PC-9 (cell line): ENCODE data around the gene EFCAB9. TPM values are rescaled to one million over a fixed set of nuclear protein-coding genes. Genes with fewer than 3 reads are reported as not detected.

Experiments
- BruUV-seq: library from RNA; stranded (reverse); fragments of 400-500 nt; replicated peaks from 2 replicates; lab custom pipeline; 2021; lab: Mats Ljungman, UMichigan
- CTCF ChIA-PET: fragments of 300-600 bp; sonication (Branson Sonifier 250); formaldehyde crosslinking; loops from one replicate; lab custom pipeline; 2022; ENCODE audit warnings: antibody characterized with exemption; lab: Charles Lee
- POLR2A ChIA-PET: fragments of 300-600 bp; sonication (Branson Sonifier 250); formaldehyde crosslinking; loops from one replicate; lab custom pipeline; 2022; ENCODE audit warnings: antibody characterized with exemption; ENCODE audit not compliant: unreplicated experiment; lab: Charles Lee
- DNase-seq, 2 experiments: peaks; one replicate each; pipeline versions ENCODE4 v3.0.0 to v3.0.0-alpha.2; 2015 to 2022; ENCODE audit warnings: mixed read lengths in 1 of 2
- H2AFZ ChIP-seq: fragments of 200-600 bp; sonication (generic); 2 replicates; pipeline ENCODE4 v1.8.1; 2017; ENCODE audit warnings: antibody characterized with exemption
- H3F3A ChIP-seq: fragments of 200-600 bp; sonication (generic); 2 replicates; pipeline ENCODE4 v1.8.1; 2017; ENCODE audit warnings: antibody characterized with exemption, mild to moderate bottlenecking, low read depth; ENCODE audit not compliant: insufficient read depth
- H3K27ac ChIP-seq: fragments of 200-600 bp; sonication (generic); 2 replicates; pipeline ENCODE4 v1.6.1; 2016; ENCODE audit warnings: mixed run types
- H3K27me3 ChIP-seq: fragments of 200-600 bp; sonication (generic); 2 replicates; pipeline ENCODE4 v1.6.1; 2016; ENCODE audit warnings: low read depth, mixed run types; ENCODE audit not compliant: insufficient read depth
- H3K36me3 ChIP-seq: fragments of 200-600 bp; sonication (generic); 2 replicates; pipeline ENCODE4 v1.6.1; 2016; ENCODE audit warnings: low read depth, mixed run types
- H3K4me1 ChIP-seq: fragments of 200-600 bp; sonication (generic); replicated peaks from 2 replicates; pipeline ENCODE4 v1.6.1; 2016; ENCODE audit warnings: mixed run types; ENCODE audit not compliant: insufficient read depth
- H3K4me2 ChIP-seq: fragments of 200-600 bp; sonication (generic); 2 replicates; pipeline ENCODE4 v1.6.1; 2017; ENCODE audit warnings: mixed run types
- H3K4me3 ChIP-seq: fragments of 200-600 bp; sonication (generic); 2 replicates; pipeline ENCODE4 v1.6.1; 2016; ENCODE audit warnings: mixed run types
- H3K79me2 ChIP-seq: fragments of 200-600 bp; sonication (generic); 2 replicates; pipeline ENCODE4 v1.6.1; 2017; ENCODE audit warnings: low read depth, mixed run types
- H3K9me2 ChIP-seq: fragments of 200-600 bp; sonication (generic); 2 replicates; pipeline ENCODE4 v1.8.1; 2017; ENCODE audit warnings: mild to moderate bottlenecking; ENCODE audit not compliant: insufficient read depth
- H3K9me3 ChIP-seq: fragments of 200-600 bp; sonication (generic); 2 replicates; pipeline ENCODE4 v1.8.1; 2016; ENCODE audit warnings: low read depth; ENCODE audit not compliant: insufficient read depth
- H4K20me1 ChIP-seq: fragments of 200-600 bp; sonication (generic); 2 replicates; pipeline ENCODE4 v1.8.1; 2017; ENCODE audit not compliant: insufficient read depth
- CTCF ChIP-seq: fragments of 200-600 bp; sonication (generic); conservative IDR thresholded peaks from 2 replicates; pipeline ENCODE4 v1.6.1; 2017; ENCODE audit warnings: mixed run types, antibody characterized with exemption, mild to moderate bottlenecking, moderate library complexity
- EZH2 ChIP-seq: fragments of 200-600 bp; sonication (generic); IDR thresholded peaks from 2 replicates; pipeline ENCODE4 v1.8.0; 2017; ENCODE audit warnings: antibody characterized with exemption, low read depth
- intact Hi-C: fragments of 100-400 bp; cut with micrococcal nuclease; formaldehyde crosslinking; loops from one replicate; pipeline ENCODE4 v1.10.0; 2022; ENCODE audit not compliant: unreplicated experiment
- total RNA-seq: library from RNA; stranded (reverse); gene quantifications from 2 replicates; pipeline ENCODE4 v1.2.3, GENCODE V29; 2021

The EFCAB9 gene
- total RNA-seq, 1 experiment from 2014 or later: not detected

- H4K20me1 ChIP-seq: 0 out of 2 replicates have a peak, but pooled peaks cover 6% of the 10 kb centered on the region
- TF ChIP-seq EZH2: no peak
- no peak for TF ChIP-seq CTCF
- no peak overlapping the region for H2AFZ ChIP-seq
- no peak overlapping the region for H3K4me3 ChIP-seq
- BruUV-seq: no TSS peak
- no peak overlapping the region for H3K27ac ChIP-seq
- ChIA-PET POLR2A (no interaction called here), CTCF (interaction anchor here (0.6 kb wide), 1 partner anchor 133 kb away, joined by 4 read pairs; no protein-coding TSS in a partner anchor)
- H3K4me1 ChIP-seq: no peaks in the 10 kb centered on the region
- H3F3A ChIP-seq: no peaks in the 10 kb centered on the region; the same call in 1 of the 2 replicates
- H3K36me3 ChIP-seq: no peaks in the 10 kb centered on the region
- no peaks in the 10 kb centered on the region for H3K9me3 ChIP-seq
- no peak for DNase-seq
- no peaks in the 10 kb centered on the region for H3K9me2 ChIP-seq
- peaks cover 5% of the 10 kb centered on the region; the same call in 1 of the 2 replicates for H3K79me2 ChIP-seq
- no peaks in the 10 kb centered on the region for H3K27me3 ChIP-seq
- no peak overlapping the region for H3K4me2 ChIP-seq
- intact Hi-C loops: no loop called here
These were observed 31.5 kb upstream of the EFCAB9 start for GRCh38 chr5:172162323-172162986.

- H3K4me2 ChIP-seq: no peak overlapping the region
- H3K36me3 ChIP-seq: no peaks in the 10 kb centered on the region
- no peak overlapping the region for H3K27ac ChIP-seq
- peaks cover 5% of the 10 kb centered on the region; the same call in 1 of the 2 replicates for H3K79me2 ChIP-seq
- H3K9me3 ChIP-seq: no peaks in the 10 kb centered on the region
- TF ChIP-seq CTCF (no peak), EZH2 (no peak)
- H3K9me2 ChIP-seq: no peaks in the 10 kb centered on the region
- H3K4me1 ChIP-seq: no peaks in the 10 kb centered on the region
- H2AFZ ChIP-seq: no peak overlapping the region
- H3K27me3 ChIP-seq: no peaks in the 10 kb centered on the region
- intact Hi-C loops: no loop called here
- no peak overlapping the region for H3K4me3 ChIP-seq
- no peaks in the 10 kb centered on the region; the same call in 1 of the 2 replicates for H3F3A ChIP-seq
- CTCF ChIA-PET: interaction anchor here (0.6 kb wide), 1 partner anchor 133 kb away, joined by 4 read pairs; no protein-coding TSS in a partner anchor
- DNase-seq: no peak
- BruUV-seq: no TSS peak
- 0 out of 2 replicates have a peak, but pooled peaks cover 6% of the 10 kb centered on the region for H4K20me1 ChIP-seq
- POLR2A ChIA-PET: no interaction called here
These were observed 31.0 kb upstream of the EFCAB9 start for GRCh38 chr5:172162987-172163343.

- H3K4me1 ChIP-seq: no peaks in the 10 kb centered on the region
- no peak overlapping the region for H3K27ac ChIP-seq
- no peak overlapping the region for H3K4me3 ChIP-seq
- H3K79me2 ChIP-seq: peaks cover 5% of the 10 kb centered on the region; the same call in 1 of the 2 replicates
- DNase-seq: no peak
- POLR2A ChIA-PET: no interaction called here
- no peak overlapping the region for H2AFZ ChIP-seq
- no peaks in the 10 kb centered on the region; the same call in 1 of the 2 replicates for H3F3A ChIP-seq
- H3K36me3 ChIP-seq: no peaks in the 10 kb centered on the region
- 0 out of 2 replicates have a peak, but pooled peaks cover 6% of the 10 kb centered on the region for H4K20me1 ChIP-seq
- H3K9me3 ChIP-seq: no peaks in the 10 kb centered on the region
- CTCF ChIA-PET: interaction anchor here (0.6 kb wide), 1 partner anchor 132 kb away, joined by 4 read pairs; no protein-coding TSS in a partner anchor
- no peaks in the 10 kb centered on the region for H3K27me3 ChIP-seq
- intact Hi-C loops: no loop called here
- BruUV-seq: no TSS peak
- H3K4me2 ChIP-seq: no peak overlapping the region
- TF ChIP-seq CTCF: no peak
- TF ChIP-seq EZH2: no peak
- no peaks in the 10 kb centered on the region for H3K9me2 ChIP-seq
These were observed 30.6 kb upstream of the EFCAB9 start for GRCh38 chr5:172163346-172163745.
